MCF 10A (cell line): ENCODE measurements around the gene TEAD1. TPM values are rescaled to one million over a fixed set of nuclear protein-coding genes. Genes with fewer than 3 reads are reported as not detected.

Experiments
- BruUV-seq: library from RNA; stranded (reverse); fragments of 400-500 nt; replicated peaks from 2 replicates; lab custom pipeline; 2021; lab: Mats Ljungman, UMichigan
- CTCF ChIA-PET: fragments of 300-600 bp; sonication (Branson Sonifier 250); formaldehyde crosslinking; extraction: SDS; loops from one replicate; lab custom pipeline; 2021; ENCODE audit warnings: antibody characterized with exemption, inconsistent platforms; lab: Yijun Ruan, JAX
- POLR2A ChIA-PET: fragments of 300-600, 350-650 bp; sonication (Branson Sonifier 250); formaldehyde crosslinking; extraction: SDS; loops from one replicate; lab custom pipeline; 2020; ENCODE audit warnings: antibody characterized with exemption, inconsistent platforms; lab: Yijun Ruan, JAX
- DNase-seq: peaks from one replicate; pipeline ENCODE4 v3.0.0-alpha.2; 2018; ENCODE audit not compliant: unreplicated experiment
- H3K27ac Mint-ChIP-seq: one replicate; pipeline ENCODE4 v1.8.0; 2022; ENCODE audit warnings: mild to moderate bottlenecking, low read depth, mixed read lengths; ENCODE audit not compliant: unreplicated experiment
- H3K27me3 Mint-ChIP-seq: one replicate; pipeline ENCODE4 v1.8.0; 2022; ENCODE audit warnings: mixed read lengths; ENCODE audit not compliant: insufficient read depth, unreplicated experiment
- H3K36me3 Mint-ChIP-seq: one replicate; pipeline ENCODE4 v1.8.0; 2022; ENCODE audit warnings: mild to moderate bottlenecking, moderate library complexity, mixed read lengths; ENCODE audit not compliant: insufficient read depth, unreplicated experiment
- H3K4me1 Mint-ChIP-seq: one replicate; pipeline ENCODE4 v1.8.0; 2022; ENCODE audit warnings: mixed read lengths; ENCODE audit not compliant: insufficient read depth, unreplicated experiment
- H3K4me3 Mint-ChIP-seq: one replicate; pipeline ENCODE4 v1.8.0; 2022; ENCODE audit warnings: mild to moderate bottlenecking, moderate library complexity, mixed read lengths; ENCODE audit not compliant: unreplicated experiment
- H3K9me3 Mint-ChIP-seq: one replicate; pipeline ENCODE4 v1.8.0; 2022; ENCODE audit warnings: mixed read lengths; ENCODE audit not compliant: unreplicated experiment
- CTCF ChIP-seq: fragments of 200-600 bp; IDR thresholded peaks from one replicate; pipeline ENCODE4 v1.8.0; 2022; ENCODE audit warnings: antibody characterized with exemption, mild to moderate bottlenecking; ENCODE audit not compliant: unreplicated experiment
- intact Hi-C: fragments of 100-400 bp; cut with micrococcal nuclease; formaldehyde crosslinking; loops from 2 replicates; pipeline ENCODE4 v1.14.1; 2022
- total RNA-seq: library from RNA; stranded (reverse); gene quantifications from 2 replicates; pipeline ENCODE4 v1.2.3, GENCODE V29; 2022

The TEAD1 gene
- total RNA-seq, 1 experiment from 2014 or later: 123 TPM

DNA sequence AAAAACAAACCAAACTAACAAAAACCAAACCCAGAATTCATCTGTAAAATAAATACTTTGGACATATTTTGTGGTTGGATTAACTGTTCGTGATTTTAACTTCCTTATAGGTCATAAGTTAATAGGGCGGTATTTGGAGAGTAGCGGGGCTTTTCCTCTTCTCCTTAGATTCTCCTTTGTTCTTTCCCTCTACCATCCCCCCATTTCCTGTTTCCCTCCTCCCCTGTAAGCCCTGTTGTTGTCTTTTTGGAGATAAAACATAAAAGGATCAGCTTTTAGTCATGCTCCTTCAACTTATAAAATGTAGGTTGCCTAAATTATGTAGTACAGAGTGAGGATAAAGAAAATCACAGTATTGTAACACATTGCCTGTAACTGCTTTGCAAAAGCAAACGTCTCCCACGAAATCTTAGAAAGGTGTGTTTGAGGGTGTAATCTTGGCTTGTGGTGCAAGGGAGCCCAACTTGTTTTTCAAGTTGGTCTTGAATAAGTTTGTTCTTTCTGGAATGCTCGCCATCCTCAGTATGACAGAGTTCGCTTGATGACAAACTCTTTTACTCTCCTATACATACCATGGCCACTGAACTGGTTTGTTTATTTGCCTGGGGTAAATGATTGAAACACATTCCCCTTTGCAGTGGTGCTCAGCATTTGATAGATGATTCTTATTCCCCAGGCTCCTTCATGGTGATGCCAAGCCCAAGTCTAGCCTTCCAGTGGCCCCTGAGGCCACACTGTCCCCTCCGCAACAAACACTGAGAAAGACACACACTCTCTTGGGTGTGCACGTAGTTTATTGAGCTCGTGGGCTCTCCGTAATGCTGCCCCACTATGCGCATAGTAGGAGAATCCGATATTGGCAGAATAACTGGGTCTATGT, 49.4 kb downstream of the TEAD1 start:
- no peaks in the 10 kb centered on the region for H3K27me3 Mint-ChIP-seq
- ChIA-PET CTCF (no interaction called here), POLR2A (interaction anchor here (0.7 to 4.7 kb wide), 25 partner anchors 10 to 117 kb away, joined by 3 to 46 read pairs (median 3); partner anchors contain the start of gene TEAD1)
- H3K4me3 Mint-ChIP-seq: peak overlapping the region; percentile 63
- no TSS peak for BruUV-seq
- no peaks in the 10 kb centered on the region for H3K9me3 Mint-ChIP-seq
- H3K36me3 Mint-ChIP-seq: peaks cover 12% of the 10 kb centered on the region
- intact Hi-C loops: loop anchor here (5.0 kb wide), 1 partner anchor 46 kb away; no protein-coding TSS in a partner anchor
- H3K27ac Mint-ChIP-seq: peak overlapping the region; percentile 96
- TF ChIP-seq CTCF: no peak
- H3K4me1 Mint-ChIP-seq: peaks cover 64% of the 10 kb centered on the region
- DNase-seq: peak; percentile 48

DNA sequence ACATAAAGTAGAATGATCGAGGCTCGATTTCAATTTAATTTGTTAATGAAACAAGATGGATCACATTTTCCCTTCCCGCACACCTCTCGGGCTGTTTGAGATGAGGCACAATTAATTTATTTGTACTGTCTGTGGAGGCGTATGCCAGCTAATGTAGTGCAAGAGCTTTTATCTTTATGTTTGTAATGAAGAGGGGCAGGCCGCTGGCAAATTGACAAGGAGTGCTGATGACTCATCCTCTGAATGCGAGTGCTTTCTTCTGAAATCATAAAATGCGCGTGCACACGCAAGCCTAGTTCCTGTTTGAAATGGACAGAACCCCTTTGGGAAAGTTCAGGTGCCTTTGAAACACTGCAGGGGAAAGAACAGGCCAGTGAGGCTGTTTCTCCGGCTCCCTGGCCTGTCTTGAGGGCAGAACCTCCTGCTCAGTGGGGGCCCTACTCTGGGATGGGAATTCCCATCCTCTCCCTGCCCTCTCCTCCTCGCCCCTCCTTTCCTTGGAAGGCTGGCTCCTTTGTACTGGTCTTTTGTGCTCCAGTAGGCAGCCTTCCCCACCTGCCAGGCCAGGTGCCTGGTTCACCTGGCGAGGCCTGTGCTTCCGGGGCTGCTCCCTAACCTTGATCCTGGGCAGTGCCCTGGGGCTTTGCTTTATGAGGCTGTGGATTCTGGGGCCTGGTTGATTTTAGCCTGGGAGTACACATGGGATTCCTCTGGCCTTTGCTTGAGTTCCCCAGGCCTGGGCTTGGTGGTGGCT, 50.3 kb downstream of the TEAD1 start:
- DNase-seq: peak; percentile 97
- ChIA-PET CTCF (interaction anchor here (0.6 kb wide), 1 partner anchor 241 kb away, joined by 4 read pairs; no protein-coding TSS in a partner anchor), POLR2A (interaction anchor here (0.7 to 4.7 kb wide), 25 partner anchors 10 to 117 kb away, joined by 3 to 46 read pairs (median 3); partner anchors contain the start of gene TEAD1)
- Mint-ChIP-seq H3K27ac (peak overlapping the region; percentile 96), H3K27me3 (no peaks in the 10 kb centered on the region), H3K4me3 (peak overlapping the region; percentile 63), H3K36me3 (peaks cover 12% of the 10 kb centered on the region), H3K4me1 (peaks cover 58% of the 10 kb centered on the region), H3K9me3 (no peaks in the 10 kb centered on the region)
- intact Hi-C loops: loop anchor here (5.0 kb wide), 1 partner anchor 47 kb away; no protein-coding TSS in a partner anchor
- TF ChIP-seq CTCF: no peak
- no TSS peak for BruUV-seq

- BruUV-seq: no TSS peak
- Mint-ChIP-seq H3K4me3 (peak overlapping the region; percentile 63), H3K27ac (peak overlapping the region; percentile 96), H3K27me3 (no peaks in the 10 kb centered on the region), H3K4me1 (peaks cover 53% of the 10 kb centered on the region), H3K36me3 (peaks cover 12% of the 10 kb centered on the region), H3K9me3 (no peaks in the 10 kb centered on the region)
- intact Hi-C loops: no loop called here
- POLR2A ChIA-PET: interaction anchor here (1.0 to 4.7 kb wide), 3 partner anchors 11 to 46 kb away, joined by 3 to 46 read pairs (median 27); no protein-coding TSS in a partner anchor
- DNase-seq: no peak
- CTCF ChIA-PET: interaction anchor here (0.6 kb wide), 1 partner anchor 241 kb away, joined by 4 read pairs; no protein-coding TSS in a partner anchor
- TF ChIP-seq CTCF: no peak
Measured at GRCh38 chr11:12725055-12725862, 51.0 kb downstream of the TEAD1 start.
